Stimulated activated naive B cell treated with anti-CD40 and anti-IgM and Interleukin-4, amounts not matched to agents 10 μg/mL and 1 μg/mL and 100 μg/mL, for 72 hours (primary cell): ENCODE measurements around the gene SNX27.
"Not testable (repeated sequence)": the region's sequence is repeated elsewhere in the genome, so short reads cannot be mapped to it uniquely, and the experiment has no call there.

ENCODE experiments used
- ATAC-seq, 2 donors: fragments of 150-1000 bp; cut with Tn5 transposase; replicated peaks; 2 replicates each; pipeline ENCODE4 v1.10.0; 2021; ENCODE audit warnings: moderate library complexity in 1 of 2
- DNase-seq: peaks from one replicate; pipeline ENCODE4 v3.0.0; 2021
- H3K27ac Mint-ChIP-seq: one replicate; pipeline ENCODE4 v1.8.0; 2022; ENCODE audit warnings: mild to moderate bottlenecking, mixed read lengths
- H3K27me3 Mint-ChIP-seq, 2 donors: one replicate each; pipeline ENCODE4 v1.8.0; 2022; ENCODE audit warnings: mixed read lengths in 2 of 2
- H3K36me3 Mint-ChIP-seq, 2 donors: one replicate each; pipeline ENCODE4 v1.8.0; 2022; ENCODE audit warnings: mixed read lengths in 2 of 2, mild to moderate bottlenecking in 1 of 2
- H3K4me1 Mint-ChIP-seq, 2 donors: one replicate each; pipeline ENCODE4 v1.8.0; 2022; ENCODE audit warnings: mixed read lengths in 2 of 2, mild to moderate bottlenecking in 1 of 2
- H3K4me3 Mint-ChIP-seq, 2 donors: one replicate each; pipeline ENCODE4 v1.8.0; 2022; ENCODE audit warnings: mild to moderate bottlenecking in 2 of 2, mixed read lengths in 2 of 2, moderate library complexity in 1 of 2
- H3K9me3 Mint-ChIP-seq, 2 donors: one replicate each; pipeline ENCODE4 v1.8.0; 2022; ENCODE audit warnings: mixed read lengths in 2 of 2, mild to moderate bottlenecking in 1 of 2

Gene SNX27

GRCh38 chr1:151638812-151639211 lies 27.0 kb downstream of the SNX27 start:
- no peak for ATAC-seq
- Mint-ChIP-seq H3K36me3 (peaks cover 9 to 13% of the 10 kb centered on the region in 2 donors), H3K27me3 (no peaks in the 10 kb centered on the region), H3K4me1 (peaks cover 5 to 19% of the 10 kb centered on the region in 2 donors), H3K9me3 (no peaks in the 10 kb centered on the region), H3K27ac (no peak overlapping the region), H3K4me3 (no peak overlapping the region)
- no peak for DNase-seq

GRCh38 chr1:151639466-151639865 lies 27.6 kb downstream of the SNX27 start:
- Mint-ChIP-seq H3K4me3 (no peak overlapping the region), H3K9me3 (no peaks in the 10 kb centered on the region), H3K4me1 (peaks cover 5 to 18% of the 10 kb centered on the region in 2 donors), H3K36me3 (peaks cover 9 to 18% of the 10 kb centered on the region in 2 donors), H3K27ac (no peak overlapping the region), H3K27me3 (no peaks in the 10 kb centered on the region)
- no peak for ATAC-seq
- DNase-seq: no peak

GRCh38 chr1:151641229-151641628 lies 29.4 kb downstream of the SNX27 start:
- H3K27me3 Mint-ChIP-seq: no peaks in the 10 kb centered on the region
- ATAC-seq (no peak), DNase-seq (no peak)
- H3K9me3 Mint-ChIP-seq: no peaks in the 10 kb centered on the region
- H3K4me1 Mint-ChIP-seq: peaks cover 6 to 21% of the 10 kb centered on the region in 2 donors
- no peak overlapping the region for H3K27ac Mint-ChIP-seq
- no peak overlapping the region for H3K4me3 Mint-ChIP-seq
- peaks cover 13 to 28% of the 10 kb centered on the region in 2 donors for H3K36me3 Mint-ChIP-seq

GRCh38 chr1:151643085-151643484 lies 31.2 kb downstream of the SNX27 start:
- not testable (repeated sequence) for H3K4me3 Mint-ChIP-seq, DNase-seq, H3K9me3 Mint-ChIP-seq, ATAC-seq, H3K27ac Mint-ChIP-seq, H3K27me3 Mint-ChIP-seq
- peaks cover 5 to 21% of the 10 kb centered on the region in 2 donors for H3K4me1 Mint-ChIP-seq
- H3K36me3 Mint-ChIP-seq: peaks cover 15 to 31% of the 10 kb centered on the region in 2 donors

GRCh38 chr1:151644001-151644400 lies 32.2 kb downstream of the SNX27 start:
- H3K9me3 Mint-ChIP-seq: no peaks in the 10 kb centered on the region
- no peaks in the 10 kb centered on the region for H3K27me3 Mint-ChIP-seq
- no peak overlapping the region for H3K27ac Mint-ChIP-seq
- ATAC-seq (no peak), DNase-seq (no peak)
- peaks cover 19 to 31% of the 10 kb centered on the region in 2 donors for H3K36me3 Mint-ChIP-seq
- H3K4me3 Mint-ChIP-seq: no peak overlapping the region
- H3K4me1 Mint-ChIP-seq: peaks cover 4 to 21% of the 10 kb centered on the region in 2 donors

GRCh38 chr1:151653397-151653796 lies 41.5 kb downstream of the SNX27 start:
- Mint-ChIP-seq H3K4me1 (peaks cover 8 to 9% of the 10 kb centered on the region in 2 donors), H3K27ac (no peak overlapping the region), H3K27me3 (no peaks in the 10 kb centered on the region), H3K36me3 (peaks cover 26 to 30% of the 10 kb centered on the region in 2 donors), H3K4me3 (no peak overlapping the region), H3K9me3 (no peaks in the 10 kb centered on the region)
- ATAC-seq: no peak
- DNase-seq: no peak

- no peaks in the 10 kb centered on the region for H3K9me3 Mint-ChIP-seq
- no peaks in the 10 kb centered on the region for H3K27me3 Mint-ChIP-seq
- DNase-seq (no peak), ATAC-seq (no peak)
- no peak overlapping the region for H3K27ac Mint-ChIP-seq
- H3K36me3 Mint-ChIP-seq: peaks cover 23 to 36% of the 10 kb centered on the region in 2 donors
- H3K4me1 Mint-ChIP-seq: peaks cover 8 to 9% of the 10 kb centered on the region in 2 donors
- H3K4me3 Mint-ChIP-seq: no peak overlapping the region
Measured at GRCh38 chr1:151655371-151655770, 43.5 kb downstream of the SNX27 start.

- H3K4me1 Mint-ChIP-seq: peaks cover 3 to 11% of the 10 kb centered on the region in 2 donors
- peaks cover 28 to 41% of the 10 kb centered on the region in 2 donors for H3K36me3 Mint-ChIP-seq
- H3K4me3 Mint-ChIP-seq: no peak overlapping the region
- H3K9me3 Mint-ChIP-seq: no peaks in the 10 kb centered on the region
- H3K27me3 Mint-ChIP-seq: no peaks in the 10 kb centered on the region
- no peak for ATAC-seq
- no peak for DNase-seq
- peak overlapping the region; percentile 25 for H3K27ac Mint-ChIP-seq
Measured at GRCh38 chr1:151661751-151662150, 49.9 kb downstream of the SNX27 start.

- H3K9me3 Mint-ChIP-seq: peaks cover 4 to 5% of the 10 kb centered on the region in 2 donors
- H3K4me3 Mint-ChIP-seq: no peak overlapping the region
- H3K27me3 Mint-ChIP-seq: no peaks in the 10 kb centered on the region
- H3K27ac Mint-ChIP-seq: no peak overlapping the region
- peaks cover 41 to 57% of the 10 kb centered on the region in 2 donors for H3K36me3 Mint-ChIP-seq
- no peak for DNase-seq
- peaks cover 3 to 9% of the 10 kb centered on the region in 2 donors for H3K4me1 Mint-ChIP-seq
- ATAC-seq: no peak
Measured at GRCh38 chr1:151668090-151668489, 56.2 kb downstream of the SNX27 start.

GRCh38 chr1:151670036-151670675 lies 58.3 kb downstream of the SNX27 start:
- peaks cover 45 to 60% of the 10 kb centered on the region in 2 donors for H3K36me3 Mint-ChIP-seq
- not testable (repeated sequence) for H3K27ac Mint-ChIP-seq, H3K4me3 Mint-ChIP-seq, H3K27me3 Mint-ChIP-seq, DNase-seq, ATAC-seq, H3K4me1 Mint-ChIP-seq, H3K9me3 Mint-ChIP-seq

- no peaks in the 10 kb centered on the region for H3K27me3 Mint-ChIP-seq
- peaks cover 0 to 2% of the 10 kb centered on the region in 2 donors for H3K4me1 Mint-ChIP-seq
- H3K27ac Mint-ChIP-seq: no peak overlapping the region
- no peak overlapping the region for H3K4me3 Mint-ChIP-seq
- H3K9me3 Mint-ChIP-seq: peaks cover 5 to 8% of the 10 kb centered on the region in 2 donors
- ATAC-seq (no peak), DNase-seq (no peak)
- H3K36me3 Mint-ChIP-seq: peaks cover 46 to 56% of the 10 kb centered on the region in 2 donors
Measured at GRCh38 chr1:151673407-151673806, 61.6 kb downstream of the SNX27 start.

GRCh38 chr1:151680391-151680790 lies 68.5 kb downstream of the SNX27 start:
- no peak for ATAC-seq
- no peaks in the 10 kb centered on the region for H3K27me3 Mint-ChIP-seq
- H3K9me3 Mint-ChIP-seq: no peaks in the 10 kb centered on the region
- H3K4me3 Mint-ChIP-seq: no peak overlapping the region
- no peak for DNase-seq
- H3K4me1 Mint-ChIP-seq: peaks cover 5 to 8% of the 10 kb centered on the region in 2 donors
- H3K27ac Mint-ChIP-seq: no peak overlapping the region
- peaks cover 19 to 31% of the 10 kb centered on the region in 2 donors for H3K36me3 Mint-ChIP-seq

- ATAC-seq (no peak), DNase-seq (no peak)
- Mint-ChIP-seq H3K27me3 (no peaks in the 10 kb centered on the region), H3K9me3 (no peaks in the 10 kb centered on the region), H3K27ac (peak overlapping the region; percentile 47), H3K4me3 (no peak overlapping the region), H3K4me1 (peaks cover 5 to 8% of the 10 kb centered on the region in 2 donors), H3K36me3 (peaks cover 18 to 32% of the 10 kb centered on the region in 2 donors)
Measured at GRCh38 chr1:151680826-151681225, 69.0 kb downstream of the SNX27 start.

- H3K4me3 Mint-ChIP-seq: no peak overlapping the region
- no peaks in the 10 kb centered on the region for H3K9me3 Mint-ChIP-seq
- H3K27me3 Mint-ChIP-seq: no peaks in the 10 kb centered on the region
- no peak overlapping the region for H3K27ac Mint-ChIP-seq
- H3K36me3 Mint-ChIP-seq: peaks cover 22 to 36% of the 10 kb centered on the region in 2 donors
- ATAC-seq (peak in 1 of 2 donors; percentile 31), DNase-seq (no peak)
- peaks cover 5 to 8% of the 10 kb centered on the region in 2 donors for H3K4me1 Mint-ChIP-seq
Measured at GRCh38 chr1:151681923-151682322, 70.1 kb downstream of the SNX27 start.

GRCh38 chr1:151682901-151683300 lies 71.1 kb downstream of the SNX27 start:
- ATAC-seq, H3K9me3 Mint-ChIP-seq, DNase-seq, H3K27me3 Mint-ChIP-seq, H3K4me3 Mint-ChIP-seq, H3K4me1 Mint-ChIP-seq, H3K27ac Mint-ChIP-seq: not testable (repeated sequence)
- H3K36me3 Mint-ChIP-seq: peaks cover 21 to 39% of the 10 kb centered on the region in 2 donors
